COLO829 (cell line): ENCODE data around the gene CYFIP2.

Experiments used
- DNase-seq: peaks from one replicate; pipeline ENCODE4 v3.0.0; 2012; ENCODE audit warnings: low spot score

Gene CYFIP2

GRCh38 chr5:157324237-157324636, 58.3 kb downstream of the CYFIP2 start:
- peak; percentile 19 for DNase-seq

GRCh38 chr5:157326440-157327005, 60.6 kb downstream of the CYFIP2 start:
- DNase-seq = no peak

- no peak for DNase-seq
Measured at GRCh38 chr5:157327771-157328170, 61.8 kb downstream of the CYFIP2 start.

GRCh38 chr5:157328277-157328912, 62.5 kb downstream of the CYFIP2 start:
- DNase-seq = peak; percentile 65

- no peak for DNase-seq
Measured at GRCh38 chr5:157331807-157332206, 65.9 kb downstream of the CYFIP2 start.

- DNase-seq = no peak
Measured at GRCh38 chr5:157335534-157336422, 69.9 kb downstream of the CYFIP2 start.

GRCh38 chr5:157336423-157336744, 70.5 kb downstream of the CYFIP2 start:
- DNase-seq = no peak

- DNase-seq = no peak
Measured at GRCh38 chr5:157339409-157339808, 73.5 kb downstream of the CYFIP2 start.

GRCh38 chr5:157342822-157343402, 77.0 kb downstream of the CYFIP2 start:
- peak; percentile 56 for DNase-seq

GRCh38 chr5:157343842-157344790, 78.2 kb downstream of the CYFIP2 start:
- no peak for DNase-seq

- no peak for DNase-seq
Measured at GRCh38 chr5:157345067-157345466, 79.1 kb downstream of the CYFIP2 start.

- no peak for DNase-seq
Measured at GRCh38 chr5:157345485-157345884, 79.6 kb downstream of the CYFIP2 start.

- DNase-seq = no peak
Measured at GRCh38 chr5:157347301-157348048, 81.6 kb downstream of the CYFIP2 start.

- DNase-seq = no peak
Measured at GRCh38 chr5:157348049-157348400, 82.1 kb downstream of the CYFIP2 start.

GRCh38 chr5:157350939-157351801, 85.2 kb downstream of the CYFIP2 start:
- DNase-seq = peak; percentile 21

GRCh38 chr5:157351802-157352092, 85.8 kb downstream of the CYFIP2 start:
- DNase-seq = no peak

GRCh38 chr5:157352756-157353340, 86.9 kb downstream of the CYFIP2 start:
- no peak for DNase-seq

GRCh38 chr5:157354800-157355199, 88.9 kb downstream of the CYFIP2 start:
- no peak for DNase-seq

- DNase-seq = no peak
Measured at GRCh38 chr5:157356576-157356975, 90.7 kb downstream of the CYFIP2 start.

GRCh38 chr5:157357823-157358222, 91.9 kb downstream of the CYFIP2 start:
- no peak for DNase-seq
